Esophagus squamous epithelium (tissue), 5 donors: ENCODE results near the gene RNF126. TPM values are rescaled to one million over a fixed set of nuclear protein-coding genes. Genes with fewer than 3 reads are reported as not detected.

ENCODE experiments used
- DNase-seq: peaks from one replicate; lab custom pipeline; 2025; lab: John Stamatoyannopoulos, UW
- H3K27ac ChIP-seq, 4 donors: fragments of 200-600 bp; sonication (generic); one replicate each; pipeline ENCODE4 v1.5.1; 2016 to 2019; ENCODE audit warnings: mild to moderate bottlenecking in 1 of 4
- H3K27me3 ChIP-seq, 4 donors: fragments of 200-600 bp; sonication (generic); 1 replicate in 3 of 4; 2 replicates in 1 of 4; pipeline versions ENCODE4 v1.5.1 to v1.6.0; 2017 to 2021; ENCODE audit warnings: antibody characterized with exemption in 1 of 4
- H3K36me3 ChIP-seq, 3 donors: fragments of 200-600 bp; sonication (generic); one replicate each; pipeline ENCODE4 v1.5.1; 2016 to 2019
- H3K4me1 ChIP-seq, 3 donors: fragments of 200-600 bp; sonication (generic); one replicate each; pipeline ENCODE4 v1.5.1; 2017 to 2019
- H3K4me3 ChIP-seq, 4 donors: fragments of 200-600 bp; sonication (generic); 1 replicate in 3 of 4; 2 replicates in 1 of 4; pipeline ENCODE4 v1.5.1; 2016 to 2019; ENCODE audit warnings: mild to moderate bottlenecking in 2 of 4, moderate library complexity in 1 of 4
- H3K9me3 ChIP-seq, 3 donors: fragments of 200-600 bp; sonication (generic); one replicate each; pipeline ENCODE4 v1.5.1; 2016 to 2019
- POLR2A ChIP-seq, 4 donors: fragments of 450-650 bp; IDR thresholded peaks; one replicate each; pipeline ENCODE4 v1.6.1; 2017; ENCODE audit warnings: antibody characterized with exemption in 4 of 4, mild to moderate bottlenecking in 4 of 4, moderate library complexity in 3 of 4
- WGBS, 2 donors: methylation state at CpG; one replicate each; pipeline ENCODE4 v1.1.5; 2018; 5-methylcytosine and 5-hydroxymethylcytosine counted together
- intact Hi-C: fragments of 100-400 bp; cut with DNase I; formaldehyde crosslinking; loops from one replicate; pipeline ENCODE4 v1.15.0; 2022
- total RNA-seq, 4 donors: library from RNA; depleted of rRNA; stranded (reverse); fragments of >200 nt; gene quantifications; one replicate each; pipeline ENCODE4 v1.1.0, GENCODE V29; 2016
- TF ChIP-seq, protein P1 (sequence below), 6 experiments: fragments of 450-650 bp in 4 of 6; fragments of 200-600 bp in 2 of 6; sonication (generic) in 2 of 6; IDR thresholded peaks; one replicate each; pipeline ENCODE4 v1.5.1; 2016 to 2019; ENCODE audit warnings: antibody characterized with exemption in 6 of 6, mild to moderate bottlenecking in 4 of 6, moderate library complexity in 4 of 6
- donor health status: DM: yes; HTN: yes; CAD: no.

Gene RNF126
- 100 to 1,000 TPM in 2 of 4 donors, 10 to 100 TPM in 2; 82.1 to 118 (median 98.4) TPM for total RNA-seq

DNA sequence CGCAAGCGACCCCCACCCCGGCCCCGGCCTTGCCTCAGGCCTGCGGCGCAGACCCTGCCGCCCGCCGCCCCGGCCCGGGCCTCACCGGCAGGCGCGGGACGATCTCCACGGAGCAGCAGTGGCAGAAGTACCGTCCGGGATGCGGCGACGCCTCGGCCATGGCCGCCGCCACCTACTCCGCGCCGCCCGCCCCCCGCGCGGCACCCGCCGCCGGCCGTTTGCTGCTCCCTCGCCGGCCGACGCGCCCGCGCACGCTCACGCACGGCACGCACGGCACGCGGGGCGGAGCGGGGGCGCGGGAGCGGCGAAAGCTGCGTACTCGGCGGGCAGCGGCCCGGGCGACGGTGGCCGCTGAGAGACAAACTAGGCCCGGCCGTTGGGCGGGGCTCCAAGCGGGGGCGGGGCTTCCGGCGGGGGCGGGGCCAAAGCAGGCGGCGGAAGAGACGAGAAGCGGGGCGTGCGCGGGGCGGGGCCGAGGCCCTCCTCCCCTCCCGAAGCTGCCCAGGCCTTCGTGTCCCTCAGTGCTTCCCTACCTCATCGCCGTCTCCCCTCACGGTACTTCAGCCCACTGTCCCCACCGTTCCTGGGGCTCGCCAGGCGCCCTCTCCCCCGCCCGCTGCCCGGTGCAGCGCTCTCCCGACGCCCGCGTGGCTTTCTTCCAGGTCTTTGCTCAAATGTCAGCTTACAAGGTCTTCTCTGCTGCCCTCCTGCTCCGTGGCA is at the start of gene RNF126:
RNF126 (minus strand) TSS at position 253 of the 720 bp plus-strand sequence; CDS start at position 160, 93 bp downstream.
- H3K36me3 ChIP-seq: peaks cover 0 to 6% (median 0%) of the 10 kb centered on the region in 3 donors
- DNase-seq: peak; percentile 46
- peak within 1 kb of the TSS; percentile 97 to 99 (median 98) for H3K27ac ChIP-seq
- H3K9me3 ChIP-seq: no peaks in the 10 kb centered on the region
- WGBS, 2 donors: 1% methylated on average over 17 to 20 of the region's 97 CpGs
- intact Hi-C loops: no loop called here
- H3K4me3 ChIP-seq: peak within 1 kb of the TSS; percentile 85 to 100 (median 98)
- TF ChIP-seq, protein P1, sequence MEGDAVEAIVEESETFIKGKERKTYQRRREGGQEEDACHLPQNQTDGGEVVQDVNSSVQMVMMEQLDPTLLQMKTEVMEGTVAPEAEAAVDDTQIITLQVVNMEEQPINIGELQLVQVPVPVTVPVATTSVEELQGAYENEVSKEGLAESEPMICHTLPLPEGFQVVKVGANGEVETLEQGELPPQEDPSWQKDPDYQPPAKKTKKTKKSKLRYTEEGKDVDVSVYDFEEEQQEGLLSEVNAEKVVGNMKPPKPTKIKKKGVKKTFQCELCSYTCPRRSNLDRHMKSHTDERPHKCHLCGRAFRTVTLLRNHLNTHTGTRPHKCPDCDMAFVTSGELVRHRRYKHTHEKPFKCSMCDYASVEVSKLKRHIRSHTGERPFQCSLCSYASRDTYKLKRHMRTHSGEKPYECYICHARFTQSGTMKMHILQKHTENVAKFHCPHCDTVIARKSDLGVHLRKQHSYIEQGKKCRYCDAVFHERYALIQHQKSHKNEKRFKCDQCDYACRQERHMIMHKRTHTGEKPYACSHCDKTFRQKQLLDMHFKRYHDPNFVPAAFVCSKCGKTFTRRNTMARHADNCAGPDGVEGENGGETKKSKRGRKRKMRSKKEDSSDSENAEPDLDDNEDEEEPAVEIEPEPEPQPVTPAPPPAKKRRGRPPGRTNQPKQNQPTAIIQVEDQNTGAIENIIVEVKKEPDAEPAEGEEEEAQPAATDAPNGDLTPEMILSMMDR (IDR thresholded peaks at IDR 0.05): no peak
- peak in 3 of 4 donors; percentile 32 to 76 (median 75) for TF ChIP-seq POLR2A (IDR thresholded peaks at IDR 0.05)
- peaks cover 47 to 63% (median 50%) of the 10 kb centered on the region in 3 donors for H3K4me1 ChIP-seq
- H3K27me3 ChIP-seq: no peaks in the 10 kb centered on the region

DNA sequence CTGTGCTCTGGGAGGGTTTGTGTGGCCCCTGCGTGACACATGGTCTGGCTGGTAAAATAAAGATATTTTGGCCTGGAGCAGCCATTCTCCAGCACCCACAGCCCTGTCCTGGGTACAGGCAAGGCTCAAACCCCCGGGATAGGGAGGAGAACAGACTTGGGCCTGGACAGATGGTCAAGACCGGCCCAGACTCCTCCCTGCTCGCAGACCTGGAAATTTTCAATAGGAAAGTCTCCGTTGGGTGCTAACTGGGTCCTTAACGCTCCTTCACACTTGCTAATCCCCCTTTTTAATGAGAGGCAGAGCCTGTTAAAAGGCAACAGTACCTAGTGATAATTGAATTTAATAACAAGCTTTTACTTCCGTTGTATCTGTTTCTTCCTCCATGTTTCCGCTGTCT is 48.2 kb upstream of the RNF126 start:
- 69 to 70% methylated on average over 5 to 8 of the region's 8 CpGs for WGBS, 2 donors
- peak overlapping the region in 3 of 4 donors; percentile 37 to 85 (median 80) for H3K27ac ChIP-seq
- no peak for DNase-seq
- peaks cover 0 to 9% (median 0%) of the 10 kb centered on the region in 3 donors for H3K9me3 ChIP-seq
- H3K4me3 ChIP-seq: no peak overlapping the region
- H3K27me3 ChIP-seq: peaks cover 0 to 33% (median 0%) of the 10 kb centered on the region in 4 donors
- H3K36me3 ChIP-seq: no peaks in the 10 kb centered on the region
- H3K4me1 ChIP-seq: peaks cover 16 to 40% (median 20%) of the 10 kb centered on the region in 3 donors
- TF ChIP-seq, protein P1 (IDR thresholded peaks at IDR 0.05): no peak
- no peak for TF ChIP-seq POLR2A (IDR thresholded peaks at IDR 0.05)
- intact Hi-C loops: no loop called here

DNA sequence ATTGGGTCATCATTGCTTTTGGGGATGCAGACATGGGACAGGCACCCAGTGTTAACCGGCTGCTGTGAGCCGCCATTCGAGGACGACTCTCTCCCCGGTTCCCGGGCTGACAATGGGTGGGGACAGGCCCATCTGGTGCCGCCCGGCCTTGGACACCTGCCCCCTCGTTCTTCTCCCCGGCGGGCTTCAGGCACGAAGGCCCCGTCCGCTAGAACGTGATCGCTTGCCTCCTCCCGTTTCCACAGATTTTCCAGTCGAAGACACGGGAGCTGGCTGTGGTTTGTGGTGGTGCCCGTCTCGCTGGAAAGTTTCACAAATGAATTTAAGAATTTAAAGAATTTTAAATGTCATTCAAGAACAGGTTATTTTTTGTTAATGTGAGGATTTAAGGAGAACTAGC is 47.8 kb upstream of the RNF126 start:
- intact Hi-C loops: no loop called here
- TF ChIP-seq, protein P1 (IDR thresholded peaks at IDR 0.05): no peak
- TF ChIP-seq POLR2A (IDR thresholded peaks at IDR 0.05): no peak
- peaks cover 0 to 9% (median 0%) of the 10 kb centered on the region in 3 donors for H3K9me3 ChIP-seq
- no peak for DNase-seq
- peak overlapping the region; percentile 57 to 92 (median 82) for H3K27ac ChIP-seq
- peaks cover 0 to 33% (median 0%) of the 10 kb centered on the region in 4 donors for H3K27me3 ChIP-seq
- whole genome bisulfite sequencing, 2 donors: 55 to 60% methylated on average over 1 to 5 of the region's 21 CpGs
- peaks cover 16 to 40% (median 20%) of the 10 kb centered on the region in 3 donors for H3K4me1 ChIP-seq
- H3K4me3 ChIP-seq: peak overlapping the region in 3 of 4 donors; percentile 52 to 89 (median 71)
- H3K36me3 ChIP-seq: no peaks in the 10 kb centered on the region

DNA sequence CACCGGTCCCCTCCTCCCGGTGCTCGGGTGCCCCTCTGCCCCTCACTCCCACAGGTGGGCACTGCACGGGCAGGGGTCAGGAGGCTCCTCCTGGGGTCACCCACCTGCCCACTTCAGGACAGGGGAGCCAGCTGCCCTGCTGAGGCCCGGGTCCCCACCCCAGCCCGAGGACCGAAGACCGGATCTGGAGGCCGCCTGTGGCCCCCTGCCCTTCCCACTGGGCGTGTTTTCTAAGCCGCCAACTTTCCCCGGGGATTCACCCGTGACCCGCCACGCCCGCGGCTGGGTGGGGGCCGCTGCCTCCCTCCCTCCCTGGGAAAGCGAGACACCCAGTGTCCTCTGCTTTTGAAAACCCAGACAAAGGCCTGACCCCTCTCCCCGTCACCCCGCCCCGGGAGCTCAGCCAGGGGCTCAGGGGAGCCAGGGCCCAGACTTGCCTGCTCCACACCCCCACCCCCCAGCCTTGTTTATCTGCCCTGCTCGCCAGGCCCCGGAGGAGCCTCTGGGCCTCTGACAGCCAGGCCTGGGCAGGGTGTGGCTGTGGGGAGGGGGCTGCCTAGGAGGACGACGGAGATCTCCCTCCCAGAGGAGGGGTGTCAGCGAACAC is 47.1 kb upstream of the RNF126 start:
- H3K36me3 ChIP-seq: no peaks in the 10 kb centered on the region
- intact Hi-C loops: no loop called here
- WGBS, 2 donors: 0% methylated on average over 6 of the region's 27 CpGs; no CpG with 5 or more reads in 1 of the 2 donors
- H3K4me1 ChIP-seq: peaks cover 16 to 40% (median 20%) of the 10 kb centered on the region in 3 donors
- DNase-seq: no peak
- H3K4me3 ChIP-seq: peak overlapping the region; percentile 43 to 89 (median 62)
- peak overlapping the region; percentile 57 to 92 (median 82) for H3K27ac ChIP-seq
- TF ChIP-seq POLR2A (IDR thresholded peaks at IDR 0.05): peak in 1 of 4 donors; percentile 11
- TF ChIP-seq, protein P1 (IDR thresholded peaks at IDR 0.05): no peak
- peaks cover 0 to 33% (median 0%) of the 10 kb centered on the region in 4 donors for H3K27me3 ChIP-seq
- H3K9me3 ChIP-seq: peaks cover 0 to 2% (median 0%) of the 10 kb centered on the region in 3 donors
